HG03521 (cell line): Measurements from ENCODE around the gene DIRAS2.

Experiments used
- ATAC-seq: cut with Tn5 transposase; IDR thresholded peaks from one replicate; pipeline ENCODE4 v1.9.1; 2021; ENCODE audit warnings: mild to moderate bottlenecking, moderate library complexity; ENCODE audit not compliant: unreplicated experiment

DIRAS2 gene

DNA sequence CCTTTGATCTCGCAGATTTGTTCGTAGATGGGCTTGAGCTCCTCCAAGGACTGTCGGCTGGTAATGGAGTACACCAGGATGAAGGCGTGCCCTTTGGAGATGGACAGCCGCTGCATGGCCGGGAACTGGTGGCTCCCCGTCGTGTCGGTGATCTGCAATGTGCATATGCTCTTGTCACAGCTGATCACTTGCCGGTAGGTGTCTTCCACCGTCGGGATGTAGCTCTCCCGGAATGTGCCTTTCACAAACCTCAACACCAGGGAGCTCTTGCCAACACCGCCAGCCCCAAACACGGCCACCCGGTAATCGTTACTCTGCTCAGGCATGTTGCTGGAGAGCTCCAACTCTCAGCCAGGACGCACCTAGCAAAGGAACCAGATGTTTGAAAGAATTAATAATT is 29.1 kb downstream of the DIRAS2 start:
- ATAC-seq = no peak

DNA sequence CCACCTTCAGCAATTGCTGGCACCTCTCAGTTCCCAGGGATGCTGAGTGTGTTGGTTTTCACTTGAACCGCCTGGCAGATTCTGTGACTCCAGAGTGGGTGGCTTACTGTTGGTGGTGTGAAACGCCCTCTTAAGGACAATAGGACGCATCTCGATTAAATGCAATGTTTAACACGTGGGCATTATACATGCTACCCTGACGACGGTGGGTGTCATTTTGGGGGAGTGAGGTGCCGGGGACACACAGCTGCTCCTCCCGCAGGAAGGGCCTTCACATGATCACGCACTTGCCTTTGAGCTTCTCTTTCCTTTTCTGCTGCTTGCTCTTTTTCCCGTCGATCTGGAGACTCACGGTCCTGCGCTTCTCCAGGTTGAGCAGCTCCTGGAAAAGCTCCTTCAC is 29.7 kb downstream of the DIRAS2 start:
- no peak for ATAC-seq

DNA sequence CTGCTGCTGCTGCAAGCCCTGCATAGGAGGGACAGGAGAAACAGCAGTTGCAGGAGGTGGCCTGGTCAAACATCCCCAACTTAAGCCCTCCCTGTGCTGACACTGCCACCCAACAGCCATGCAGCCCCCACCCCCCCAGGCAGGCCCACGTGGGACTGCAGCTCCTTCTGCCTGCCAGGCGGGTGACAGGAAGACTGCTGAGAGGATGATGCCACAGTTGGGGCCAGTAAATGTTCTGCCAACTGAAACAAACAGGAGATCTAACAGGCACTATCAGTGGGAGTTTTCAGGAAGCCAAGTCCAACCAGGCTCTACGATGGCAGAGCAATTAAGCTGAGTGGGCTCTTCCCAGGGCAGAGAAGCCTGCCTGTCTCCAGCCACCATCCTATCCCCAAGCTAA is 31.1 kb downstream of the DIRAS2 start:
- ATAC-seq = no peak

DNA sequence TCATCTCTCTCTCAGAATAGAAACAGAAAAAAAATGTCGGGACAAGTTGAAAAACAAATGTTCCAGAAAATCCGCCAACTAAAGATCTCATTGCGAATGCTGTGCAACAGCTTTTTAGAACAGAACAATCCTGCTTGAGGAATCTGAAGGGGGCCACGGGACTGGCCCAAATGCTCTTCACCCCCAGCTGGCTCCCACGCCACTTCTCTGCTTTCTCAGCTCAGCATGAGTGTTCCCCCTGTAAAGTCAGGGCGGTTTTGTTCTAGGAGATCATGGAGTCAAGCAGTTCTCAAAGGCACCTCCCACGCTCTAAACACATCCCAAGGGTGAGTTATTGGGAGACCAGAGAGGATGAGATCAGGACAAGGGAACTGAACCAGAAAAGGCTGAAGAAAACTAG is 31.5 kb downstream of the DIRAS2 start:
- ATAC-seq = no peak

DNA sequence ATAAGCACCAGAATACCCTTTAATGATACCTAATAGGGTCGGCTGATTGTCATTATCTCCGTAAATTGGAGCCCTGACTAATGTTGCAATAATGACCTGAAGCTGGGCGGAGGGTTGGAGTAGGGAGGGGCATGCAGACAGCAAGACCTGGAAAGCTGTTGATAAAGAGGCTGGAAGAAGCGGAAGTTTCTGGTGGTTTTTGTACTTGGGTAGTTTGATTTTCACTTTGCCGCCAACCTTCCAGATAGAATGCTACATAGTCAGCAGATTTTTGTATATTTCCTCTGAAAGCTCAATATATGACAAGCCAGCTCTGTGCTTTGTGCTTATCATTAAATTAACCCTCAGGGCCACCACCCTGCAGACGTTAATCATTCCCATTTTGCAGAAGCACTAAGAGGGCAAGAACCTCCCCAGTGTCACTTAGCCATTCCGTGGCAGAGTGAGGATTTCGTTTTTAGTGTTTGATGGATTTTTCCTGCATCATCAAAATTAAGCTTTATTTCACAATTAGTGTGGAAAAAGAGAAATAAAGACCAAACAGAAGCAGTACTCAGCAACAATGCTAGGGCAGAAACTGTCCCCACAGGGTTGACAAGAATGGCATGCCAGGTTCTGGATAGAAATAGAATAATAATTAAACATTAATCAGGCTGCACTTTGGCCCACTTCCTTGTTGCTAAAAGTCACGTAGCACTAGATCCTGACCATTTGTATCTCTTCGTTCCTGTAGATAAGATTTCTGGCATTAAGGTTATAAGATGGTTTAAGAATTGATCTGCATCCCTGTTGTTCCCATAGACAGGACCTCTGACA is 34.7 kb downstream of the DIRAS2 start:
- no peak for ATAC-seq

DNA sequence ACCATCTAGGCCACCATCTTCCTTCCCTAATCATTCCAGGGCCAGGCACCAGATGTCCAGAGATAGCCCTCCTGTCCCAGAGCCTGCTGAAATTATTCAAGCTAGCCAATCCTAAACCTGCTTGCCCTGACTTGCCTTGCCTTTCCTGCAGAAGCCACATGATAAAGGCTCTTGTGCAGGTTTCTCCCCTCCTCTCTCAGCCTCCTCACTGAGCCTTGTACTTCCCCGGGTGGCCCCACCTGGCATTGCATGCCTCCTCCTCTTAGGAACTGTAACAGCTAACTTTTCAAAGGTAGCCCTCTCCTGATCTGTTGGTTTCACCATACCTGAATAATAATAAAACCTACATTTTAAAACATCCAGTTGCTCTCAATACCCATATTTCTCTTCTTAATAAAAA is 42.6 kb downstream of the DIRAS2 start:
- ATAC-seq = no peak

DNA sequence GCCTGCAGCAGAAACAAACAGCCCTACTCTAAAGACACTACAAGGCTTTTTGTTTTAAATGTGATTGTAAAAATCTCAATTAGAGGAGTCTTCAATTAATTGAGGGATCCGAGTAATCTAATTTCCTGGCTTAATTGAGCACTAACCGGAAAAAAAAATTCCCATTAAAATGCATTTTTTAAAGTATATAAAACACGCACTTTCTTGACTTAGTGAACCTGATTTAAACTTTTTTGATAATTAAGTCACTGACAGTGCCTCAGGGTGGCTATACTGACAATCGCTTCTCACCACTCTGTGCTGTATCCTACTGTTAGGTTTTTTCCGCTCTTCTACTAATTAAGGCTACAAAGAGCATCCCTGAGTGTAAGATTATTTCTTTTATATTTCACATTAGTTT is 44.4 kb downstream of the DIRAS2 start:
- no peak for ATAC-seq

DNA sequence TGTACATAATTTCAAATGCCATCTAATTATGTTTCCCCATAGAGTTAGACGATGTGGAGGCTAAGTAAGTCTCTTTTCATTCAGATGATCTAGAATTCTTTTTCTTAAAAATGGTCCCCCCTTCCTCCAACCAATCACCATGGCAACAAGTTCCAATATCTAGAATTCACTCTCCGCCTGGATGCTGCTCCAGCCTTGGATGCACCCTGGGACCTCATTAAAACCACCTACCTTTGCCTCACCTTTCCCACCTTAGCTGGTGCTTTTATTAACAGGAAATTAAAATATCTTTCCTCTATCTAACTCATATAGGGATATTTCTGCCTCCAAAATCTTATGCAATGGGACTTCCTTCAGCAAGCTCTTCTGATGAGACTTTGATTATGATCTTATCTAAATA is 49.0 kb downstream of the DIRAS2 start:
- ATAC-seq = no peak

DNA sequence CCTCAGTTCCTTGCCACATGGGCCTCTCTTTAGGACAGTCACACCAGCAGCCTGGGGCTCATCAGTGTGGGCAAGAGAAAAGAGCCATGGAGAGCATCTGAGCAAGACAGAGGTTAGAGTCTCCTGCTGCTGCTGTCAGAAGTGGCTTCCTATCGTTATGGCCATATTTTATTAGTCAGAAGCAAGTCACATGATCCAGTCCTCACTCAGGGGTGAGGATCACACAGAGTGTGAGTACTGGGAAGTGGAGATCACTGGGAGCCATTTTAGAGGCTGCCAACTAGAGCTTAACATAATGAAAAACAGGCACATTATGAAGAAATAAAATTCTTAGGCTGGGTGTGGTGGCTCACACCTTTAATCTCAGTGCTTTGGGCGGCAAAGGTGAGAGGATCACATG is 62.0 kb downstream of the DIRAS2 start:
- no peak for ATAC-seq

DNA sequence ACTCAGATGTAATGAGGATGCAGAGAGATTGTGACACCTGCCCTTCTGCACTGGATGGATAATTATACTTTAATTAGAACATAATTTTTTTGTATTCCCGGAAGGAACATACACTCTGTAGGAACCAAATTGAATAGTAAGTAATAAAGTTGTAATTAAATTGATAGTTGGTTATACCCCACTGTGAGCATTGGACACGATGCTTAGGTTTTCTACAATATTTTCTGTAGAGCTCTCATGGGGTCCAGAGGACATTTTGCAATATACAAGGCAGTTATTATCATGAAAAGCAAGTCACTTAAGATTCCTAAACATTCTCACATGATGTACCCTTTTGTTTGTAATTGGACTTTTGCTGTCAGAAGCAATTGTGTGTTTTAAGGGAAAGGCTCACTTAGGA is 63.4 kb downstream of the DIRAS2 start:
- no peak for ATAC-seq

DNA sequence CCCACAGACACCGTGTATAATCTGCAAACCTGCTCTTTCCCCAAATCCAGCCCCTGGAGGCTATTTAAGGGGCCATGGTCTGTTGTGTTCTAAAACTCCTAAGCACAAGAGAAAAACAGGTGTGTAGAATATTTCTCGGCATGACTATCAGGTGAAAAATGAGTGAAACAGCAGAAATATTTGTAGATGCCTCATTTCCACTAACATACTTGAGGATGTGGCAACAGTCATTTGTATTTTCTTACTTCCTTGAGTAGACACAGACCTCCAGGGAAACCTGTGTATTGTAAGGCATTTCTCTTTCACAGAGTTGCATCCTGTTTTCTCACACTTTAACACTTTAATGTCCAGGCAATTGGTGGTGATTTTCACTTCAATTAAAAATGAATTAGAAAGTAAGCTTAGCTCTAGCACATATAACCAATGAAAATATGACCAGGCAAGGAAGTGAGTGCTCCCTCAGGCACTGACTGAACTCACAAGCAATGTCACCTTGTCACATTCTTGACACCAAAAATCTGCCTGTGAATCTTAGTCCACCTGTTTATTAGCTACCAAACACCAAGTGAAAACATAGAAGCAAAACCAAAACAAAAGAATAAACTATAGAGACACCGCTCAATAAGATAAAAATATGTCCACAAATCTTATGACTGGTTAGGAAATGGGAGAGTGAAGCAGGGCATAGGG is 64.4 kb downstream of the DIRAS2 start:
- ATAC-seq = no peak

DNA sequence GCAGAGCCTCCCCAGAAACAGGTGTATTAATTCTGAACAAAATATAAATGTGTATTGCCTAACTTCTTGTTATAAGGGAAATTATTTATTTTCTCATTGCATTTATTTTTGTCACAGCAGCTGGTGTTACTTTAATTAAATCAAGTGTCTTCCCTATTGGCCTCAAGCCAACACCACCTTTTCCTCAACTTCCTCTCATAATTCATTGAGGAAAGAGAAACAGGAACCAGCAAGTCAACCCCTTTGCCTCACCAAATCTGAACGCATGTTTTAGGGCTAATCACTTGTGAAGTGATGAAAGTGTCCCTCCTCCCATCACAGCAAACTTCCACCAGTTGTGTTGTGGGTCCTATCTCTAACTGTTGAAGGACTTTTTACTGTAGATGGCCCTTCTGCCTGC is 73.1 kb downstream of the DIRAS2 start:
- no peak for ATAC-seq

DNA sequence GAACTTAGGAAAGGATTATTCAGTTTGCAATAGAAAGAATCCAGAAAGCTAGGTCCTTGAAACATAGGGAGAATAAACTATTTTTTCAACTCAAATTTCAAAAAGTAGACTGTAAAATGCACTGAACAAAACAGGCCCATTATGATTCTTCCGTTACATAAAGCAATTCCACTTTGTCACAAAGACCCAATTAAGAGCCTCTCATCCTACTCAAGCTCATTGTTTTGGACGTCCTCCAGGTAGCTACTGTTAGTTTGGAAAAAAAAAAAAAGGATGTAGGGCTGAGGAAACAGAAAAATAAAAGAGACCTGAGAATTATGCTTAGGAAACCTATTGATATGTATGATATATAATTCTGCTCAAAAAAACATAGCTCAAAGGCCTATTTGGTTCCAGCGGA is 74.0 kb downstream of the DIRAS2 start:
- no peak for ATAC-seq

DNA sequence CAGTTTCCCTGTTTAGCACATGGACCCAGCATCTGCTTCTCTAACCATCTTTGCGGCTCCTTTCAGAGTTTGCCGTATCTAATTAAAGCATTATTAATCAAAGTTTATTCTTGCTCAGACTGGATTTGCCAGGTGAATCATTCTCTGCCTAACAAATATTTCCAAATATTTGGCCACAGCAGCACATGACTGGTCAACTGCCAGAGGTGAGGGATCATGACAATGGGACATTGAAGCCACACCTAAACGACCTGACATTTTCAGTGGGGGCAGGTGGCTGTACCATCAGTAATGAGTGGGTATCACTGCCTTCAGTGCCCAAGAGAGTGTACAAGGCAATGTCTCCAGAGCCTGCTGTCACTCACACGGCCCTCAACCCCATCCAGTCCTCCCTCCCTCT is 80.4 kb downstream of the DIRAS2 start:
- no peak for ATAC-seq
